Astrocyte (in vitro differentiated cells and primary cell): Measurements from ENCODE around the gene TNNI3.

ENCODE experiments used
- CTCF ChIP-seq: IDR thresholded peaks from 2 replicates; pipeline ENCODE4 v1.5.1; 2011; ENCODE audit warnings: low read depth, mild to moderate bottlenecking, inconsistent platforms, low read length, moderate library complexity; ENCODE audit not compliant: insufficient read depth
- EZH2 ChIP-seq: IDR thresholded peaks from 2 replicates; pipeline ENCODE4 v1.6.1; 2012; ENCODE audit warnings: mild to moderate bottlenecking, low read length, inconsistent platforms; ENCODE audit not compliant: insufficient read depth

DNA sequence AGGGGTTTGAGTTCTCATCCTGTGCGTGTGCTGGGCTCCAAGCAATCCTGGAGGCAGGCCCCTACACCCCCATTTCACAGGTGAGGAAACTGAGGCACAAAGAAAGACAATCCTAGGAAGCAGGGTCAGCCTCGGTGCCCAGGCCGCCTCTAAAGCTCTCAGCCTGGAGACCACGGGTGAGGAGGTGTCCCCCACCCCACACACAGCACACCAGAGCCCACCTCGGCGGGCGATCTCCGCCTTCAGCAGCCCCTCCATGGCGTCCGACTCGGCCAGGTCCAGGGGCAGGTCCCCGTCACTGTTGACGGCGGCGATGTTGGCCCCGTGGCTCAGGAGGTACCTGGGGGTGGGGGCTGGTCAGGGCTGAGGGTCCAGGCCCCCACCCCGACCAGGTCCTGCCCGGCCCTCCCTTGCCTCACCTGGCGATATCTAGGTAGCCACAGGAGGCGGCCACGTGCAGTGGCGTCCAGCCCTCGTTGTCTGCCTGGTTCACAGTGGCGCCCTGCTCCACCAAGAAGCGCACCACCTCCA, 45.2 kb downstream of the TNNI3 start:
- TF ChIP-seq EZH2, result no peak
- no peak for TF ChIP-seq CTCF
